Caco-2 (cell line): ENCODE data around the gene DMGDH. TPM values are rescaled to one million over a fixed set of nuclear protein-coding genes. Genes with fewer than 3 reads are reported as not detected.

ENCODE experiments used
- BruUV-seq: library from RNA; stranded (reverse); fragments of 400-500 nt; replicated peaks from 2 replicates; lab custom pipeline; 2021; lab: Mats Ljungman, UMichigan
- CTCF ChIA-PET: fragments of 300-600 bp; sonication (Branson Sonifier 250); formaldehyde crosslinking; loops from one replicate; lab custom pipeline; 2022; ENCODE audit warnings: antibody characterized with exemption; lab: Charles Lee
- POLR2A ChIA-PET: fragments of 300-600 bp; sonication (Branson Sonifier 250); formaldehyde crosslinking; loops from one replicate; lab custom pipeline; 2022; ENCODE audit warnings: antibody characterized with exemption; lab: Charles Lee
- DNase-seq, 2 experiments: peaks; one replicate each; pipeline versions ENCODE4 v3.0.0 to v3.0.0-alpha.2; 2020 to 2022
- H3K27me3 ChIP-seq: replicated peaks from 2 replicates; pipeline ENCODE4 v1.6.0; 2011; ENCODE audit warnings: low read length; ENCODE audit not compliant: control insufficient read depth, insufficient read depth
- H3K36me3 ChIP-seq: 2 replicates; pipeline ENCODE4 v1.5.1; 2011; ENCODE audit warnings: low read length; ENCODE audit not compliant: control insufficient read depth, insufficient read depth
- H3K4me1 ChIP-seq: fragments of 250-450 bp; sonication (Bioruptor Pico); 2 replicates; pipeline ENCODE4 v1.5.1; 2020; ENCODE audit warnings: mild to moderate bottlenecking
- H3K4me3 ChIP-seq: 2 replicates; pipeline ENCODE4 v1.5.1; 2011; ENCODE audit warnings: low read depth, mild to moderate bottlenecking, control low read depth, low read length
- H3K9me3 ChIP-seq: fragments of 250-450 bp; sonication (Bioruptor Pico); 2 replicates; pipeline ENCODE4 v1.5.1; 2020; ENCODE audit warnings: mild to moderate bottlenecking, moderate library complexity
- H3K27ac Mint-ChIP-seq: one replicate; pipeline ENCODE4 v1.8.0; 2022; ENCODE audit warnings: mixed read lengths; ENCODE audit not compliant: unreplicated experiment
- H3K27me3 Mint-ChIP-seq: one replicate; pipeline ENCODE4 v1.8.0; 2022; ENCODE audit warnings: mixed read lengths; ENCODE audit not compliant: insufficient read depth, unreplicated experiment
- H3K36me3 Mint-ChIP-seq: one replicate; pipeline ENCODE4 v1.8.0; 2022; ENCODE audit warnings: mild to moderate bottlenecking, mixed read lengths; ENCODE audit not compliant: insufficient read depth, unreplicated experiment
- H3K4me1 Mint-ChIP-seq: one replicate; pipeline ENCODE4 v1.8.0; 2022; ENCODE audit warnings: low read depth, mixed read lengths; ENCODE audit not compliant: unreplicated experiment
- H3K4me3 Mint-ChIP-seq: one replicate; pipeline ENCODE4 v1.8.0; 2022; ENCODE audit warnings: mild to moderate bottlenecking, moderate library complexity, mixed read lengths; ENCODE audit not compliant: unreplicated experiment
- H3K9me3 Mint-ChIP-seq: one replicate; pipeline ENCODE4 v1.8.0; 2022; ENCODE audit warnings: mixed read lengths; ENCODE audit not compliant: unreplicated experiment
- intact Hi-C: fragments of 100-400 bp; cut with micrococcal nuclease; formaldehyde crosslinking; loops from one replicate; pipeline ENCODE4 v1.10.0; 2022; ENCODE audit not compliant: unreplicated experiment
- total RNA-seq: library from RNA; stranded (reverse); gene quantifications from 2 replicates; pipeline ENCODE4 v1.2.3, GENCODE V29; 2022
- TF ChIP-seq, protein P1 (sequence below), 2 experiments: fragments of 200-600 bp in 1 of 2; IDR thresholded peaks; 1 replicate in 1 of 2; 2 replicates in 1 of 2; pipeline versions ENCODE4 v1.5.1 to v1.8.0; 2011 to 2022; ENCODE audit warnings: antibody characterized with exemption in 1 of 2, control low read depth in 1 of 2, inconsistent platforms in 1 of 2, low read depth in 1 of 2, low read length in 1 of 2, mild to moderate bottlenecking in 1 of 2, moderate library complexity in 1 of 2; ENCODE audit not compliant: insufficient read depth in 1 of 2, severe bottlenecking in 1 of 2, unreplicated experiment in 1 of 2

Gene DMGDH
- total RNA-seq, 1 experiment from 2014 or later = 1.8 TPM

DNA sequence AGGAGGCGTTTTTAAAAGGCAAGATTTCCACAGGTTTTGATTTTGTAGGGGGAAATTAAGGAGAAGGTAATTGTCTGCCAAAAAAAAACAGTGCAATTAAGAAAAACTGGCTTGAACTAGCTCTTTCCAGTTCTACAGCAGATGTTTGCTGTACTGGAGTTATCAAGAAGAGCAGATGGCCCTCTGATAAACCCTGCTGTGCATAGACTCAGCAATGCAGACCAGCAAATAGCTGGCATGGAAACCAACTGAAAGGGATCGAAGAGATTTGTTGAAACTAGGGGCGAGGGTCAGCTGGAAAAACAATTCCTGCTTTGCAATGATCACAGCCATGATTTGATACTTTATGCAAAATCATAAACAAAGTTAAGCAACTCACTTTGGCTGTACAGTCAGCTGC lies 24.3 kb upstream of the DMGDH start:
- intact Hi-C loops = no loop called here
- Histone ChIP-seq H3K4me3 (no peak overlapping the region), H3K36me3 (no peaks in the 10 kb centered on the region), H3K9me3 (no peaks in the 10 kb centered on the region), H3K4me1 (0 out of 2 replicates have a peak, but pooled peaks cover 7% of the 10 kb centered on the region), H3K27me3 (no peaks in the 10 kb centered on the region; the same call in 1 of the 2 replicates)
- Mint-ChIP-seq H3K36me3 (no peaks in the 10 kb centered on the region), H3K4me1 (peaks cover 9% of the 10 kb centered on the region), H3K27ac (no peak overlapping the region), H3K9me3 (no peaks in the 10 kb centered on the region), H3K4me3 (no peak overlapping the region), H3K27me3 (no peaks in the 10 kb centered on the region)
- CTCF ChIA-PET = interaction anchor here (0.6 kb wide), 1 partner anchor 374 kb away, joined by 3 read pairs; no protein-coding TSS in a partner anchor
- DNase-seq = no peak
- BruUV-seq = no TSS peak
- POLR2A ChIA-PET = no interaction called here
- TF ChIP-seq, protein P1, sequence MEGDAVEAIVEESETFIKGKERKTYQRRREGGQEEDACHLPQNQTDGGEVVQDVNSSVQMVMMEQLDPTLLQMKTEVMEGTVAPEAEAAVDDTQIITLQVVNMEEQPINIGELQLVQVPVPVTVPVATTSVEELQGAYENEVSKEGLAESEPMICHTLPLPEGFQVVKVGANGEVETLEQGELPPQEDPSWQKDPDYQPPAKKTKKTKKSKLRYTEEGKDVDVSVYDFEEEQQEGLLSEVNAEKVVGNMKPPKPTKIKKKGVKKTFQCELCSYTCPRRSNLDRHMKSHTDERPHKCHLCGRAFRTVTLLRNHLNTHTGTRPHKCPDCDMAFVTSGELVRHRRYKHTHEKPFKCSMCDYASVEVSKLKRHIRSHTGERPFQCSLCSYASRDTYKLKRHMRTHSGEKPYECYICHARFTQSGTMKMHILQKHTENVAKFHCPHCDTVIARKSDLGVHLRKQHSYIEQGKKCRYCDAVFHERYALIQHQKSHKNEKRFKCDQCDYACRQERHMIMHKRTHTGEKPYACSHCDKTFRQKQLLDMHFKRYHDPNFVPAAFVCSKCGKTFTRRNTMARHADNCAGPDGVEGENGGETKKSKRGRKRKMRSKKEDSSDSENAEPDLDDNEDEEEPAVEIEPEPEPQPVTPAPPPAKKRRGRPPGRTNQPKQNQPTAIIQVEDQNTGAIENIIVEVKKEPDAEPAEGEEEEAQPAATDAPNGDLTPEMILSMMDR (IDR thresholded peaks at IDR 0.05; ENCODE audit: insufficient read depth in 1 of 2, low read depth in 1 of 2, low read length in 1 of 2, severe bottlenecking in 1 of 2, unreplicated experiment in 1 of 2) = no peak

DNA sequence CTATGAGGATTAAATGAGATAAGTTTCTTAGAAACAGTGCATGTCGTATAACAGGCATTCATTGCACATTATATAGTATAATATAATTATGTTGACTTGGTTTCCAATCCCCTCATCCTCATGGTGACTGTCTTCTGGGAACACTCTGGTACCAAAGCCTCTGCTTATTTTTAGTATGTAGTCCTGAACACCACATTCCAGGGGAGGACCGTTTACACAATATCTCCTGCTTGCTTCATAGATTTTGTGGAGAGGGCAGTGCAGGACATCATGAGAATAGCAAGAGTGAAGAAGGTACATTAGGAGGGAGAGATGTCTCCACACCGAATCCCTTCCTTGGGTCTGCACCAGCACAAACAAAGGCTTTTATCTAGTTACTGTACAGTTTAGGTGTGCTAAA lies 21.6 kb upstream of the DMGDH start:
- Mint-ChIP-seq H3K4me1 (peaks cover 9% of the 10 kb centered on the region), H3K27me3 (peaks cover 1% of the 10 kb centered on the region), H3K36me3 (no peaks in the 10 kb centered on the region), H3K4me3 (no peak overlapping the region), H3K27ac (no peak overlapping the region), H3K9me3 (no peaks in the 10 kb centered on the region)
- no peak for DNase-seq
- Histone ChIP-seq H3K36me3 (no peaks in the 10 kb centered on the region), H3K4me3 (no peak overlapping the region), H3K9me3 (no peaks in the 10 kb centered on the region; the same call in 1 of the 2 replicates), H3K4me1 (0 out of 2 replicates have a peak, but pooled peaks cover 7% of the 10 kb centered on the region), H3K27me3 (no peaks in the 10 kb centered on the region; the same call in 1 of the 2 replicates)
- ChIA-PET POLR2A (no interaction called here), CTCF (no interaction called here)
- no TSS peak for BruUV-seq
- TF ChIP-seq, protein P1 (IDR thresholded peaks at IDR 0.05; ENCODE audit: insufficient read depth in 1 of 2, low read depth in 1 of 2, low read length in 1 of 2, severe bottlenecking in 1 of 2, unreplicated experiment in 1 of 2) = no peak
- intact Hi-C loops = no loop called here

DNA sequence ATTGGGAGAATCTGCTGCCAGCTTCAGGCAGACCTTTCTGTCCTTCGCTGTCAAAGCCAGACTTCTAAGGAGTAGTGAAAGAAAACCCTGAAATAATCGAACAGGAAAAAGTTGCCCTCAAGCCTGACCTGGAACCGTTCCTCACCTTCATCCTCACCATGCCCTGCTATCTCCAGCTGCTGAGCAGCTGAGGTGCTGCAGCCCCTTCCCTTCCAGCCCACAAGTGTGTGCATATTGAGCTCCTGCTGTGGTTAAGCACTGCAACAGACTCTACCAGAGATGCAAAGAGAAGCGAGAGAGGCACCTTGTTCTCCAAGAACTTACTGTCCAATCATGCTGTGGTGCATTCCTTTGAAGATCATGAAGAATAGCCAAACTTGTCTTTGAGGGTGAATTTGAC lies 19.0 kb upstream of the DMGDH start:
- BruUV-seq = no TSS peak
- Histone ChIP-seq H3K36me3 (no peaks in the 10 kb centered on the region), H3K4me3 (no peak overlapping the region), H3K27me3 (no peaks in the 10 kb centered on the region; the same call in none of the 2 replicates), H3K4me1 (no peaks in the 10 kb centered on the region), H3K9me3 (no peaks in the 10 kb centered on the region; the same call in 1 of the 2 replicates)
- H3K9me3 Mint-ChIP-seq = no peaks in the 10 kb centered on the region
- no peak overlapping the region for H3K27ac Mint-ChIP-seq
- H3K36me3 Mint-ChIP-seq = no peaks in the 10 kb centered on the region
- H3K4me1 Mint-ChIP-seq = peaks cover under 1% of the 10 kb centered on the region
- POLR2A ChIA-PET = no interaction called here
- H3K4me3 Mint-ChIP-seq = no peak overlapping the region
- CTCF ChIA-PET = no interaction called here
- intact Hi-C loops = no loop called here
- TF ChIP-seq, protein P1 (IDR thresholded peaks at IDR 0.05; ENCODE audit: insufficient read depth in 1 of 2, low read depth in 1 of 2, low read length in 1 of 2, severe bottlenecking in 1 of 2, unreplicated experiment in 1 of 2) = no peak
- H3K27me3 Mint-ChIP-seq = peaks cover 4% of the 10 kb centered on the region
- DNase-seq = no peak
